ENCODE data around the gene HTR2C. TPM values are rescaled to one million over a fixed set of nuclear protein-coding genes. Genes with fewer than 3 reads are reported as not detected.
A peak's percentile ranks its signal among the peaks of the same experiment; 100 is the strongest.

HTR2C gene
- total and polyA plus RNA-seq, 2 of the 13 experiments (the other 11 are each of a cell fraction or from before 2014, with no cell fraction given): 0.01 TPM; not detected in 1

DNA sequence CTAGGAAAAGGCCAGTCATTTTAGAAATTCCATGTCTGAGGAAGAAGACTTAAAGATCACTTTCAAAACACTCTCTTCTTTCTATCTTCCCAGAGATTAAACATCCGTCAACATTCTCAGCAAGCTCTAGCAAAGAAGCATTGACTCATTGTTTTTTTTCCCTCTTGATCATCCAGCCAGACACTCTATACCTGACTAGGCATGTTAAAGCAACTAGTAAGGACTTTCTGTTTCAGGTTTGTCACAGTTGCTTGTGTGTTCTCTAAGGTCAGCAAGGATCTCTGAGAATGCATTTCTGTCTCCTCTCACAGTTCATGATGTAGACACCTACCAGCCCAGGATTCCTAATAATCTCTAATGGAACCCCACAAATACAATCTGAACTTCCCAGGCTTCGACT is 321.4 kb downstream of the HTR2C start:
- H4K20me1 ChIP-seq (ENCODE audit: insufficient read depth, low read length): no peaks in the 10 kb centered on the region
- intact Hi-C loops (cut with micrococcal nuclease; ENCODE audit: unreplicated experiment): no loop called here
- CTCF ChIA-PET (ENCODE audit: low intra/inter-chr PET ratio, low total read pairs): no interaction called here
- POLR2A ChIA-PET: no interaction called here
- no peaks in the 10 kb centered on the region for H3K9me3 ChIP-seq (ENCODE audit: low read length)
- no peak overlapping the region for H3K9ac ChIP-seq (ENCODE audit: insufficient read depth, low read depth, low read length)
- H3K27me3 ChIP-seq (ENCODE audit: control insufficient read depth in 1 of 2, insufficient read depth in 2 of 2, low read length in 2 of 2): no peaks in the 10 kb centered on the region
- no peak for FAIRE-seq
- TF ChIP-seq ZNF160 (CRISPR knock-in tag; IDR thresholded peaks at IDR 0.05) (no peak), TRAFD1 (CRISPR knock-in tag; IDR thresholded peaks at IDR 0.05; ENCODE audit: borderline replicate concordance) (no peak), MATR3 (CRISPR knock-in tag; IDR thresholded peaks at IDR 0.05) (no peak), SOX13 (IDR thresholded peaks at IDR 0.05) (no peak), SOX13 (CRISPR knock-in tag; conservative IDR thresholded peaks at IDR 0.05 in 1 of 2, IDR thresholded peaks at IDR 0.05 in 1 of 2) (no peak), ZNF790 (CRISPR knock-in tag; IDR thresholded peaks at IDR 0.05; ENCODE audit: borderline replicate concordance) (no peak), ZNF75D (CRISPR knock-in tag; IDR thresholded peaks at IDR 0.05; ENCODE audit: borderline replicate concordance) (no peak)
- no peaks in the 10 kb centered on the region for H3K36me3 ChIP-seq (replicated peaks in 1 of 2; ENCODE audit: control insufficient read depth in 1 of 2, insufficient read depth in 2 of 2, low read length in 2 of 2)
- H3K4me2 ChIP-seq (ENCODE audit: low read depth, low read length): no peak overlapping the region
- no peak overlapping the region for H2AFZ ChIP-seq (ENCODE audit: low read length)
- H3K79me2 ChIP-seq (ENCODE audit: insufficient read depth, low read length): no peaks in the 10 kb centered on the region
- DNase-seq (ENCODE audit: low spot score): no peak
- no peak for ATAC-seq
- H3K4me1 ChIP-seq (ENCODE audit: insufficient read depth, low read length): peaks cover 12% of the 10 kb centered on the region; the same call in 1 of the 2 replicates
- in situ Hi-C loops (cut with HindIII; ENCODE audit: extremely low pct_ligation_motif_present, low pct_unique_long_range_greater_than_20kb): no loop called here
- WGBS (ENCODE audit: low lambda C conversion rate): 0% methylated on average over 2 of the region's 2 CpGs
- H3K4me3 ChIP-seq (replicated peaks in 1 of 3; ENCODE audit: insufficient read depth in 1 of 3, low read depth in 2 of 3, low read length in 3 of 3): no peak overlapping the region
- no TSS peak for BruUV-seq (replicated peaks)
- no peak overlapping the region for H3K27ac ChIP-seq (ENCODE audit: extremely low read length, insufficient read depth, low read length)

GRCh38 chrX:114906984-114907510 is 323.2 kb downstream of the HTR2C start:
- H3K9me3 ChIP-seq (ENCODE audit: low read length): no peaks in the 10 kb centered on the region
- H3K4me1 ChIP-seq (ENCODE audit: insufficient read depth, low read length): peaks cover 12% of the 10 kb centered on the region; the same call in 1 of the 2 replicates
- no TSS peak for BruUV-seq (replicated peaks)
- POLR2A ChIA-PET: no interaction called here
- FAIRE-seq: no peak
- peak; percentile 54 for DNase-seq (ENCODE audit: low spot score)
- H3K79me2 ChIP-seq (ENCODE audit: insufficient read depth, low read length): no peaks in the 10 kb centered on the region
- peak; percentile 79 for ATAC-seq
- WGBS (ENCODE audit: low lambda C conversion rate): 4% methylated on average over 4 of the region's 9 CpGs
- no peak overlapping the region for H2AFZ ChIP-seq (ENCODE audit: low read length)
- no peak overlapping the region for H3K4me2 ChIP-seq (ENCODE audit: low read depth, low read length)
- no peak overlapping the region for H3K4me3 ChIP-seq (replicated peaks in 1 of 3; ENCODE audit: insufficient read depth in 1 of 3, low read depth in 2 of 3, low read length in 3 of 3)
- no peaks in the 10 kb centered on the region for H3K27me3 ChIP-seq (ENCODE audit: control insufficient read depth in 1 of 2, insufficient read depth in 2 of 2, low read length in 2 of 2)
- in situ Hi-C loops (cut with HindIII; ENCODE audit: extremely low pct_ligation_motif_present, low pct_unique_long_range_greater_than_20kb): no loop called here
- no peaks in the 10 kb centered on the region for H3K36me3 ChIP-seq (replicated peaks in 1 of 2; ENCODE audit: control insufficient read depth in 1 of 2, insufficient read depth in 2 of 2, low read length in 2 of 2)
- CTCF ChIA-PET (ENCODE audit: low intra/inter-chr PET ratio, low total read pairs): no interaction called here
- H3K9ac ChIP-seq (ENCODE audit: insufficient read depth, low read depth, low read length): no peak overlapping the region
- TF ChIP-seq SOX13 (IDR thresholded peaks at IDR 0.05): no peak
- TF ChIP-seq SOX13 (CRISPR knock-in tag; conservative IDR thresholded peaks at IDR 0.05 in 1 of 2, IDR thresholded peaks at IDR 0.05 in 1 of 2): peak in 1 of 2 experiments; percentile 19; a peak in 1 of 4 replicates
- TF ChIP-seq DBP (CRISPR knock-in tag; IDR thresholded peaks at IDR 0.05; ENCODE audit: not compliant biosample characterization): no peak
- no peak overlapping the region for H3K27ac ChIP-seq (ENCODE audit: extremely low read length, insufficient read depth, low read length)
- H4K20me1 ChIP-seq (ENCODE audit: insufficient read depth, low read length): no peaks in the 10 kb centered on the region
- intact Hi-C loops (cut with micrococcal nuclease; ENCODE audit: unreplicated experiment): no loop called here

Measured in HepG2 (cell line).